PC-3 (cell line): ENCODE measurements around the gene RTN4.

Experiments
- EZH2 ChIP-seq: fragments of 300-600 bp; sonication (generic); IDR thresholded peaks from one replicate; pipeline ENCODE4 v1.6.1; 2017; ENCODE audit warnings: antibody characterized with exemption, mild to moderate bottlenecking, low read length; ENCODE audit not compliant: unreplicated experiment
- TF ChIP-seq, protein P1 (sequence below): fragments of 300-600 bp; sonication (generic); conservative IDR thresholded peaks from 2 replicates; pipeline ENCODE4 v1.5.1; 2017; ENCODE audit warnings: antibody characterized with exemption, low read depth, mild to moderate bottlenecking, low read length

DNA sequence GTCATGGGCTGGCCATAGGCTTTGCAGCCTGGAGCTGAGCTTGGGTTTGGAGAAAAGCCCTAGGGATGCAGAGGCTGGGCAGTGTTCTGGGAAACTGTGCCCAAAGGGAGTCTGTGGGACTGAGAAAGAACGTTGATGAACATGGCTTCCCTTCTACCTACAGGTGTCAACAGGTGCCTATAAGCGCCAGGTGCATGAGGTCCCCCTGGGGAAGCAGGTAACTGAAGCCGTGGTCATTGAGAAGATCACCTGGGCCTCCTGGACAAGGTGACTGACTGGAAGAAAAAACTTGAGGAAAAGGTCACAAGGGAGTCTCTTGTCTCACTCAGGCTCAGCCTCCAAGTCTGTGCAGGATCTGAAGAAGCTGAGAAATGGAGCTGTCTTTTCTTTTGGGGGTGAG lies 83.4 kb downstream of the RTN4 start:
- TF ChIP-seq, protein P1, sequence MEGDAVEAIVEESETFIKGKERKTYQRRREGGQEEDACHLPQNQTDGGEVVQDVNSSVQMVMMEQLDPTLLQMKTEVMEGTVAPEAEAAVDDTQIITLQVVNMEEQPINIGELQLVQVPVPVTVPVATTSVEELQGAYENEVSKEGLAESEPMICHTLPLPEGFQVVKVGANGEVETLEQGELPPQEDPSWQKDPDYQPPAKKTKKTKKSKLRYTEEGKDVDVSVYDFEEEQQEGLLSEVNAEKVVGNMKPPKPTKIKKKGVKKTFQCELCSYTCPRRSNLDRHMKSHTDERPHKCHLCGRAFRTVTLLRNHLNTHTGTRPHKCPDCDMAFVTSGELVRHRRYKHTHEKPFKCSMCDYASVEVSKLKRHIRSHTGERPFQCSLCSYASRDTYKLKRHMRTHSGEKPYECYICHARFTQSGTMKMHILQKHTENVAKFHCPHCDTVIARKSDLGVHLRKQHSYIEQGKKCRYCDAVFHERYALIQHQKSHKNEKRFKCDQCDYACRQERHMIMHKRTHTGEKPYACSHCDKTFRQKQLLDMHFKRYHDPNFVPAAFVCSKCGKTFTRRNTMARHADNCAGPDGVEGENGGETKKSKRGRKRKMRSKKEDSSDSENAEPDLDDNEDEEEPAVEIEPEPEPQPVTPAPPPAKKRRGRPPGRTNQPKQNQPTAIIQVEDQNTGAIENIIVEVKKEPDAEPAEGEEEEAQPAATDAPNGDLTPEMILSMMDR = no peak
- no peak for TF ChIP-seq EZH2
